Measurements from ENCODE around the gene CACNA1D.

The CACNA1D gene

DNA sequence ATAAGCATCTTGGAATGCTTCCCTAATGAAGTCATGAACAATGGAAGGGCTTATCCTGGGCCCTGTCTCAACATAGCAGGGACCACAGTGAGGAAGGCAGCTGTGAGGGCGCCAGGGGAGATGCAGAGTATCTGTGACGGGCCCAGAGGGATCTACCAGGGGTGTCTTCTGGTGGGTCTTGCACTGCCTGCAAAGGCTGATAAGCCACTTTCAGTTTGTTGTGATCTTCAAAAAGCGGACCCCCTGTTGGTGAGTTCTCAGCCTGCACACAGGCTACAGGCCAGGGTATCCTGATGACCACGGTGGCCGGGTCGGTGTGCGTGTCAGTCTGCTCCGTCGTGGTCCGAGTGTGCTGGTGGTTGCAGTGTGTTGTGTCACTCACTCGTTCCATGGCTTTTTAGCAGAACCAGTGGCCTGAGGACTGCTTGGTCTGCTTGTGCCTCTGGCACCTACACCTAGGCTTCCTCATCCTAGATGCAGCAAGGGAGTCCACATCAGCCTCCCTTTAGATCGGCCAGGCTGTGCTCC lies 305.0 kb downstream of the CACNA1D start:
- DNase-seq = no peak

DNA sequence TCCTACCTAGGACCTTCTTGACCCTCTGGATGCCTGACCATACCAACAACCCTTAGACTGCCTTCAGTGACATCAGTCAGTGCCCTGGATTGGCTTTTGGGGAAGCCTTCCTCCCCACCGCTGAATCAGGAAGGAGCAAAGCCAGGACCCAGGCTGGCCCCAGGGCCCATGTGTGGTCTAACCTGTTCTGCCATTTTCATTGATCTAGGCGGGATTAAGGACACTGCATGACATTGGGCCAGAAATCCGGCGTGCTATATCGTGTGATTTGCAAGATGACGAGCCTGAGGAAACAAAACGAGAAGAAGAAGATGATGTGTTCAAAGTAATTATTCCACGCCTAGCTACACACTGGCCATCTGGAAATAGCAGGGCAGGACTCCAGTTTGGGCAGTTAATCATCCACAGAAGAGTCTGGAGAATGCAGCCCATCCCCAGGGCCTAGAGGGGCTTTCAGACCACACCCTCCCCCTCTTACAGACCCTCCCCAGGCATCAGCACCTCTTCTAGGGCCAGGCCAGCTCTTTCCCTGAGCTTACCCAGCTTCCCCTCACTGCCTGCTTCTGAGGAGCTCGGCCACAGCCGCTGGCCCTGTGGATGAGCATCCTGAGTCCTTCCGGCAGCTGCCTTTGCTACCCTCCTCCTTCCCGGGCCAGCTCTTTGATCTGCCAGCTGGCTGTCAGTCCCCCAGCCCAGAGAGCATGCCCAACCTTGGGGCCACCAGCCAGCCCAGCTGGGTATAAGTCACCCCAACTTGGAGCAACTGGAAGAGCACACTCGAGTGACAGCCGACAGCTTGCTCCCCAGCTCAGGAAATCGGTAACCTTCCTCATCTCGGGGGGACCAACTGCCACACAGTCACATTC lies 305.9 kb downstream of the CACNA1D start:
- DNase-seq = no peak

DNA sequence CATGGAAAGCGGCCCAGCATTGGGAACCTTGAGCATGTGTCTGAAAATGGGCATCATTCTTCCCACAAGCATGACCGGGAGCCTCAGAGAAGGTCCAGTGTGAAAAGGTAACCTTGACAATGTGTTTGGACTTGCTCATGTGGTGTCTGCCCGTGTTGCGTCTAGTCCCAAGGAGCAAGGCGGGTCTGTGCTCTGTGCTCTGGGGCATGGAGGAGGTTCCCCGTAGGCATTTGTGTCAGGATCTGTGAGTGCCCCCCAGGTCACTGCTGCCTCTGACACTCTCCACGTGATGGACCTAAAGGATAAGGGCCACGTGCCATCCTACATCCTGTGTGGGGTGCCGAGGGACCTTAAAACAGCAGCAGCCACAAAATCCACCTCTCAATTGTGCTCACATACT lies 306.9 kb downstream of the CACNA1D start:
- no peak for DNase-seq

DNA sequence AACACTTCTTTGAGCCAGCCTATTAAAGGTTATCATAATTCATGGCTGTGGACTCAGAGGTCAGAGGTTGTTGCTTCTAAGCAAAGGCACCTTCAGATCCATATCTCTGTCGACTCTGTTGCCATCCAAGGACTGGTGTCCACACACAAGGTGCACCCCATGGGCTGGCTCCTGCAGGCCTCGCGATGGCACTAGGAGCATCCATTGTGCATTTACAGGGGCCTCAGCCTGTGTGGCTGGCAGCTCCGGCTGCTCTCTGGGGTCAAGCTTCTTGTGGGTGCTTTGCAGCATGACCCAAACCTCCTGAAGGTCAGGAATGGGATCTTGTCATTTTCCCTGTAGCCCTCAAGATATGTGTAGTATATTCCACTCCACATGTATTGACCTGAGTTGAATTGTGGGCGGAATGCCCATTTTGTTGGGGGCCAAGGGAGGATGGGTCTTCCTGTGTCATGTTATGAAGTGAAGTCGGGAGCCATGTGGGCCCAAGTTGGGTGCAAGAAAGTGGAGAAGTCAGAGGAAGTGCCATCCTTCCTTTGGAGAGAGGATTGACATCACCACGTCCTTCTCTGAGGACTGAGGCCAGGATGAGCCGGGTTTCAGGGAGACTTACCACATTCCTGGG lies 308.0 kb downstream of the CACNA1D start:
- DNase-seq = no peak

DNA sequence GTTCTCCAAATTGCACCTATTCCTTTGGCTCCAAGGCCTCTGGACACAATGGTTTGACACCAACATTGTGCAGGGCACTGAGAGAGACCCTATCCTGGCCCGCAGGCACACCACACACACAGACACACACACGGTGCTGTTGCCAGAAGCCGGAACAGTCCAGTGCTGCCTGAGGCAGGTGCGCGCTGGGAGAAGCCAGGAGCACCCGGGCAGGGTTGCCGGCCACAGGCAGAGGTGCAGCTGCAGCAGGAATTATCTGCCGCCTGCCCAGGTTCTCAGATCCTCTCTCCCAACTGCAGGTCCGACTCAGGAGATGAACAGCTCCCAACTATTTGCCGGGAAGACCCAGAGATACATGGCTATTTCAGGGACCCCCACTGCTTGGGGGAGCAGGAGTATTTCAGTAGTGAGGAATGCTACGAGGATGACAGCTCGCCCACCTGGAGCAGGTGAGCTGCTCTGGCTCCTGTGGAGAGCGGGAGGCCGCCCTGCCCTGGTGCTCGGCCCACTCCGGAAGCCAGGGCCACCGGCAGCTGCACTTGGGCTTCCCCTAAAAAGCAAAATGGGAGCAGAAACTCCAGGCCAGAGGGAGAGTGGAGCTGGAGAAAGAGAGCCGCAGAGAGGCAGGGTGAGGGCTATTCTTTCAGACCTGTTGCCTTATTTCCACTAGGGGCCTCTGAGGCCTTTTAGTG lies 308.9 kb downstream of the CACNA1D start:
- no peak for DNase-seq

DNA sequence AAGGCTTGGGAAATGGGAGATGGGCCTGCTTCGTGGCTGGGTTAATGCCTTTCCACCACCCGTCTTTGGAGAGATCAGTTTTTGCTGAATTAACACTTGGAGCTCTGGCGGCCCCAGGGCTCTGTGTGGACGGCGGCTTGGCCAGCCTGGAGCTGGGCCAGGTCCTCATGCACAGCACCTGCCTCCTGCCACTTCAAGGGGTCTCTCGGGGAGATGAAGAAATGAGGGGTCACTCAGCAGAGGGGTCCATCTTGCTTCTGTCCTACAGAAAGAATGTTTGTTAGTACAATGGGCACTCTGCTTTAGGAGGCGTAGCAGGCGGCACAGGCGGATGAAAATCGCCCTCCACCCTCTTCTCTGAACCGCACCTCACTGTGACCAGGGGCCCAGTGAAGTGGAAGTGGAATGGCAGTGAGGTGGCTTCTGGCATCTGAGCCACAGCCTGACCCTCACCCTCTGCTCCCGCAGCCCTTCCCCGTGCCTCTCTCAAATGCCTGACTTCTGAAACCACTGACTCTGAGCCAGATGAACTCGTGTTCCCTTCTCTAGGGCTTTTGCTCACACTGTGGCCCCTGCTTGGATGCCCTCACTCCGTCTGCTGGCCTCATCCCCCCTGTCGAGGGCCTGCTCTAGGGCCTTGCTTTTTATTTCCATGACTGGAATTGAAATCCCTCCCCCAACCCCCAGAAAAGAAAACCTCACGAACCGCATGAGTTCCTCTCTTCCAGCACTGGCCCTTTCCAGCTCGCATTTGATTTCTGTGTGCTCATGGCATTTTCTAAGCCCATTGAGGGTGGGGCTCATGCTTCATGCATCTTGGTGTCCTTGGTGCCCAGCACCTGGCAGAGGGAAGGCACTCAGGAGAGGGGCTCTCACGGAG lies 309.6 kb downstream of the CACNA1D start:
- DNase-seq = no peak

DNA sequence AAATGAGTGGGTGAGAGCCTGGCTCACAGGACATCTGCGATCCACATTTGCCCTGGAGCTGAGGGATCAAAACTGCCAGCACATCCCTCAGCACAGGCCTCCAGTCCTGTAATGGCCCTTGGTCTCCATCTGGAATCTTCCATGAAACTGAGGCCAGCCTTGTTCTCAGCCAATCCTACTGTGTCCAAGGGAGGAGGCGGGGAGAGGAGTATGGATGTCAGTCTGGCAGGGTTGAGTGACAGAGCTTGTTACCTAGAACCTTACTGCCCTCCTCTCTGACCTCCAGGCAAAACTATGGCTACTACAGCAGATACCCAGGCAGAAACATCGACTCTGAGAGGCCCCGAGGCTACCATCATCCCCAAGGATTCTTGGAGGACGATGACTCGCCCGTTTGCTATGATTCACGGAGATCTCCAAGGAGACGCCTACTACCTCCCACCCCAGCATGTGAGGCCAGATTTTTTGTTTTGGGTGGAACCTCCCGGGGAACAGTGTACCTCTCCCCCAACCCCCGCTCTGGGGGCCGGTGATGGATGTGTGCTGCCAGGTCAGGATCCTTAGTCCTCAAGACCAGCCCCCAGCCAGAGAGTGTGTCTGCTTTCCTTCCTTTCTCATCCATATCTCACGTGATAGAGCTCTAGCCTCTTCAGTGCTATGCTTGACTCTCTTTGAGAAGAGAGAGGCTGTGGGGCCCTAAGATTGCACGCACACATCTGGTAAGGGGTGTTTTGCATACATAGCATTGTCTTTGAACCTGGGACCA lies 310.5 kb downstream of the CACNA1D start:
- no peak for DNase-seq

DNA sequence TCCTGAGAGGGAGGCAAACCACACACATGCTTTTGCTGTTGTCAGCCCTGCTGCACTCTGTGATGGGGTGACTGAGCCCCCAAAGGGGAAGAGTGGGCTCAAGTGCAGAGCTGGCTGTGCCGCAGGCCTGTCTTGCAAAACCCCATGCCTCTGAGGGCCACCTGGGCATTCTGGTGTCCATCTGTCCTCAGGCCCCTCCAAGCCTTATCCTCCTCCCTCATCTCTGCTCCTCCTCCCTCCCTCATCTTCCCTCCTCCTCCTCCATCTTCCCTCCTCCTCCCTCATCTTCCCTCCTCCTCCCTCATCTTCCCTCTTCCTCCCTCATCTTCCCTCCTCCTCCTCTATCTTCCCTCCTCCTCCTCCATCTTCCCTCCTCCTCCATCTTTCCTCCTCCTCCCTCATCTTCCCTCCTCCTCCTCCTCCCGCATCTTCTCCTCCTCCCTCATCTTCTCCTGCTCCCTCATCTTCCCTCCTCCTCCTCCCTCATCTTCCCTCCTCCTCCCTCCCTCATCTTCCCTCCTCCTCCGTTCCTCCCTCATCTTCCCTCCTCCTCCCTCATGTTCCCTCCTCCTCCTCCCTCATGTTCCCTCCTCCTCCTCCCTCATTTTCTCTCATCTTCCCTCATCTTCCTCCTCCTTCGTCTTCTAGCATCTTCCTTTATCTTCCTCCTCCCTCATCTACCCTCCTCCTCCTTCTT lies 311.2 kb downstream of the CACNA1D start:
- no peak for DNase-seq

DNA sequence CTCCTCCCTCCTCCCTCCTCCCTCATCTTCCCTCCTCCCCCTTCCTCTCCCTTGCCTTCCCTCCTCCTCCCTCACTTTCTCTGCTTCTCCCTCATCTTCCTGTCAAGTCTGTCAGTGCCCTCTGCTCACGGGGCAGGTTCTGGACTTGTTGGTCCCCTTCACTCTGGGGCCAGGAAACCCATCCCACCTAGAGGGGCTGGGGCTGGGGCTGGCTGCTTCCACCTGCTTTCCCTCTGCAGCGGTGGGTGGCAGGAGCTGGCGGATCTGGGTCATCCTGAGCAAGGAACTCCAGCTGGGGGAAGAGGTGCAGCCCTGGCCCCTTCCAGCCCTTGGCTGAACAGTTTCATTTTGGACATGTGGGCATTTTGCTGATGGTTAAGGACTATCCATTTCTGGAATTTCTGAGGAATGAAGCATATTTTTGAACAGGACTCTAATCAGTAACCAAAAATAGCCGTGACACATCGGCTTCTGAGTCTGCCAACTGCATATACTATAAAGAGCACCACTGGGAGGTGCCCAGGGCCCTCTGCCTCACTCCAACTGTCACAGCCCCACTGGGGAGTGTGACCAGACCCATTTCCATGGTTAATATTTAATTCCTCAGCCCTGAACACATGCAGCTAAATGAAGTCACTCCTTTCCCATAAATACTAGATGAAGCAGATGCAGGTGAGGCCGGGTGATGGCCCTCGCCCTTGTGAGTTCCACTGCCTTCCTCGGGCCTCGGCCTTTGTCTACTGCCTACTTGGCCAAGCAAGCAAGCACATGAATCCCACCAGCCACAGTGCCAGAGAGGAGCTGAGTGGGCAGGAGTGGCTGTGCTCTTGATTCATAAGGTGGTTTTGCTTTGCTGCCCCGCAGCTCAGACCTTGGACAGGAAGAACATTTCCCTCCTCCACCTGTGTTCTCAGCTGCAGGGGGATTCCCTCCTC lies 312.0 kb downstream of the CACNA1D start:
- no peak for DNase-seq

DNA sequence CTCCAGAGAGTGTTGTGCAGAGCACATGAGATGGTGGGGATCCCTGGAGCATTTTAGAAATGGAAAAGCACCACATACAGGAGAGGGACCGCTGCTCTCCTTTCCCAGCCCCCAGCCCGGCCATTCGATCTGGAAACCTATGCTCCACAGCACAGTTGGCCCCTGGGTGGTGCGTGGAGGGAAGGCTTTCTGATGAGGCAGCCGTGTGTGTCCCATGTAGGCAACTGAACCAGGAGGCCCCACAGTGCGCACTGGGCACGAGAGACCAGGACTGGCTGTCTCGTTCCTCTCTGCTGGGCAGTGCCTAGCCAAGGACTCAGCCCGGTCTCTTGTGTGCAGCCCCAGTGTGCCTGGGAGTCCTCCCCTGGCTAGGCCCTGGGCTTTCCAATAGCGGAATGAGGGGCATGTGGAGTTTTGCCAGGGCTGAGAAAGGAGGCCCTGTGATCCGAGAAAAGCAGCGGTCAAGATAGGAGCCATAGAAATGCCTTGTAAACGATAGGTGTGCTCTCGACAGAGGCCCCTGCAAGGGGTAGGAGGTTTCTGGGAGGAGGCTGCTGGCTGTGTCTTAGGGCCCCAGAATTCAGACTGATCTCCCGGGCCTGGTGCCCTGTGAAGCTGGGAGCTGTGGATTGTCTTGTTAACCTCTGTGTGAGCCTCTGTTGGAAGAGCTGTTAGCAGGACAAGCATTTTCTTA lies 312.9 kb downstream of the CACNA1D start:
- no peak for DNase-seq

DNA sequence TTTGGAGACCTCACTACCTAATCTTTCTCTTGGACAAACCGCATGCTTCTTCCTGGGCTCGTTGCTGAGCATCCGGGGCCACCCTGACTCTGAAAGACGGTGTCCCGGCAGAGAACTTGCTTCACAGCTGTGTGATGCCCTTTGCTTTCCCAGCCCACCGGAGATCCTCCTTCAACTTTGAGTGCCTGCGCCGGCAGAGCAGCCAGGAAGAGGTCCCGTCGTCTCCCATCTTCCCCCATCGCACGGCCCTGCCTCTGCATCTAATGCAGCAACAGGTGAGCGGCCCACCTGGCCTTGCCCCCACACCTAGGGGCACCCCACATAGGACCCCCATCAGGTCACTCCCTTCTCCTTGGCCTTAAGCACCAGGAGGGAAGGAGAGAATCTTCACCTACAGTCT lies 314.1 kb downstream of the CACNA1D start:
- no peak for DNase-seq

DNA sequence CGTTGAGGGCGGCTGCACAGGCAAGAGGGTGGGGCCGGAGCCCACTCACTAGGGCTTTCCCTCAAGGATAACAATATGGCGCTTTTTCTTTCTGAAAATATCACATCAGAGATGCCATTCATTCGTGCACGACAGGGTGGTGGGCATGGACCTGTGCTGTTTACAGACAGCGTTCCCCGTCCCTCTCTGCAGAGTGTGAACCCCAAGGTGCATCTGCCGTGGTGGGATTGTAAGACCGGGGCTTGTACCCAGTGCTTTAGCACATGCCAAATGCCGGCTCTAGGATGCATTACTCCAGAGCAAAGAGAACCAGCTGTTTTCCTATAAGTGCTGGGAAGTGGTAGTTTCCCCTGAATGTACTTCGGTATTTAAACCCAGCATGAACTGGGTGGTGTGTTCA lies 314.9 kb downstream of the CACNA1D start:
- no peak for DNase-seq

DNA sequence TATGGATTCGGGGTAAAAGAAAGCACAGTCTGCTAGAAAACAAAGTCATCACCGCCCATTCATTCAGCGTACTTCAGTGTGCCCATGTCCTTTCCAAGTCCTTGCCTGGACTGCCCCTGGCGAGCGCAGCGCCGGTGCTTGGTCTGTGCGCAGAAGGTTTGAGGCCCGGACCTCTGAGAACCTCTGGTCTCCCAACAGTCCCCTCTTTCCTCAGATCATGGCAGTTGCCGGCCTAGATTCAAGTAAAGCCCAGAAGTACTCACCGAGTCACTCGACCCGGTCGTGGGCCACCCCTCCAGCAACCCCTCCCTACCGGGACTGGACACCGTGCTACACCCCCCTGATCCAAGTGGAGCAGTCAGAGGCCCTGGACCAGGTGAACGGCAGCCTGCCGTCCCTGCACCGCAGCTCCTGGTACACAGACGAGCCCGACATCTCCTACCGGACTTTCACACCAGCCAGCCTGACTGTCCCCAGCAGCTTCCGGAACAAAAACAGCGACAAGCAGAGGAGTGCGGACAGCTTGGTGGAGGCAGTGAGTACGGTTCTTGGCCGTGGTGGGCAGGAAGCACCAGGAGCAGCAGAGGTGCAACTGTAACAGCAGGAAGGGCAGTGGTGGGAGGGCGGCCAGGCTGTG lies 315.5 kb downstream of the CACNA1D start:
- no peak for DNase-seq

DNA sequence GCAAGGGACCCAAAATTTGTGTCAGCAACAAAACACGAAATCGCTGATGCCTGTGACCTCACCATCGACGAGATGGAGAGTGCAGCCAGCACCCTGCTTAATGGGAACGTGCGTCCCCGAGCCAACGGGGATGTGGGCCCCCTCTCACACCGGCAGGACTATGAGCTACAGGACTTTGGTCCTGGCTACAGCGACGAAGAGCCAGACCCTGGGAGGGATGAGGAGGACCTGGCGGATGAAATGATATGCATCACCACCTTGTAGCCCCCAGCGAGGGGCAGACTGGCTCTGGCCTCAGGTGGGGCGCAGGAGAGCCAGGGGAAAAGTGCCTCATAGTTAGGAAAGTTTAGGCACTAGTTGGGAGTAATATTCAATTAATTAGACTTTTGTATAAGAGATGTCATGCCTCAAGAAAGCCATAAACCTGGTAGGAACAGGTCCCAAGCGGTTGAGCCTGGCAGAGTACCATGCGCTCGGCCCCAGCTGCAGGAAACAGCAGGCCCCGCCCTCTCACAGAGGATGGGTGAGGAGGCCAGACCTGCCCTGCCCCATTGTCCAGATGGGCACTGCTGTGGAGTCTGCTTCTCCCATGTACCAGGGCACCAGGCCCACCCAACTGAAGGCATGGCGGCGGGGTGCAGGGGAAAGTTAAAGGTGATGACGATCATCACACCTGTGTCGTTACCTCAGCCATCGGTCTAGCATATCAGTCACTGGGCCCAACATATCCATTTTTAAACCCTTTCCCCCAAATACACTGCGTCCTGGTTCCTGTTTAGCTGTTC lies 316.9 kb downstream of the CACNA1D start:
- no peak for DNase-seq

DNA sequence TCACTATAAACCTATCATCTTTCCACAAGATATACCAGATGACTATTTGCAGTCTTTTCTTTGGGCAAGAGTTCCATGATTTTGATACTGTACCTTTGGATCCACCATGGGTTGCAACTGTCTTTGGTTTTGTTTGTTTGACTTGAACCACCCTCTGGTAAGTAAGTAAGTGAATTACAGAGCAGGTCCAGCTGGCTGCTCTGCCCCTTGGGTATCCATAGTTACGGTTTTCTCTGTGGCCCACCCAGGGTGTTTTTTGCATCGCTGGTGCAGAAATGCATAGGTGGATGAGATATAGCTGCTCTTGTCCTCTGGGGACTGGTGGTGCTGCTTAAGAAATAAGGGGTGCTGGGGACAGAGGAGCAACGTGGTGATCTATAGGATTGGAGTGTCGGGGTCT lies 318.0 kb downstream of the CACNA1D start:
- no peak for DNase-seq

DNA sequence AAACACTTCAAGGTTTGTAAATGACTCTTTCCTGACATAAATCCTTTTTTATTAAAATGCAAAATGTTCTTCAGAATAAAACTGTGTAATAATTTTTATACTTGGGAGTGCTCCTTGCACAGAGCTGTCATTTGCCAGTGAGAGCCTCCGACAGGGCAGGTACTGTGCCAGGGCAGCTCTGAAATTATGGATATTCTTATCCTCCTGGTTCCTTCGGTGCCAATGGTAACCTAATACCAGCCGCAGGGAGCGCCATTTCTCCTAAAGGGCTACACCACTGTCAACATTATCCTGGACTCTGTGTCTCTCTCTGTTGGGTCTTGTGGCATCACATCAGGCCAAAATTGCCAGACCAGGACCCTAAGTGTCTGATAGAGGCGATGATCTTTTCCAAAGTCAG lies 318.8 kb downstream of the CACNA1D start:
- no peak for DNase-seq

DNA sequence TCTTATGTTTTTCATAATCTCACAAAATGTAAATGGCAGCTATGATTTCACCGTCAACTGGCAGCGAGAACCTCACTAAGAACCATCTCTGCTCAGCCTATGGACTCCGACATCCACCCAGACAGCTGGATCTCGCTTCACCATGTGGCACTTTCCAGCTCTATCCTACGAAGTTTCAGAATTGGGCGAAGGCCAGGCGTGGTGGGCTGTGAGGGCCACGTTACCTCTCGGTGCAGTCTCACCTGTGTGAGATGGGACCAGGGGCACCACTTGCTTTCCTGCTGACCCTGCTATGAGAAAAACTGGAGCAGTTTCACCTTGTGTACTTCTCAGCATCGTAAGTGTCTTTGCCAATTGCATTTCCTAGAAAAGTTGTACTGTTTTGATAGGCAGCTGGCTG lies 319.5 kb downstream of the CACNA1D start:
- no peak for DNase-seq

DNA sequence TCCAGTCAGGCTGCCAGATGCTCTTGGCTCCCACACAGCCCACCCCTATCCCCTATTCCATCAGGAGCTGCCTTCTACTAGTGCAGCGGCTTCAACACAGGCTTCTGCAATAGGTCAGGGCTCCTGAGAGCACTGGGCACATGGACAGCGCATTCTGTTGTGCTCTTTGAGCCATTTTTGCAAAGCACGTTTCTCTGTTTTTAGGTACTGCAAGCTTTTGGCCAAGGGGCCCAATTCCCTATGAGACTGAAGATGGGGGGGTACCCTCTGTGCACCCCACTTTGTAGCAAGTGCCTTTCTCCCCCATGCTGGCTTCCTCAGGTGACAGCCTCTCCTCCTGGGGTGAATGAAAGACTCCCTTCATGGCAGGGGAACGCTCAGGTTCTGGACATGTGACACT lies 320.7 kb downstream of the CACNA1D start:
- no peak for DNase-seq
